Measurements from ENCODE around the gene ABCA13. TPM values are rescaled to one million over a fixed set of nuclear protein-coding genes. Genes with fewer than 3 reads are reported as not detected.

The ABCA13 gene
- total RNA-seq, 1 donor from 2014 or later: 0.44 TPM

DNA sequence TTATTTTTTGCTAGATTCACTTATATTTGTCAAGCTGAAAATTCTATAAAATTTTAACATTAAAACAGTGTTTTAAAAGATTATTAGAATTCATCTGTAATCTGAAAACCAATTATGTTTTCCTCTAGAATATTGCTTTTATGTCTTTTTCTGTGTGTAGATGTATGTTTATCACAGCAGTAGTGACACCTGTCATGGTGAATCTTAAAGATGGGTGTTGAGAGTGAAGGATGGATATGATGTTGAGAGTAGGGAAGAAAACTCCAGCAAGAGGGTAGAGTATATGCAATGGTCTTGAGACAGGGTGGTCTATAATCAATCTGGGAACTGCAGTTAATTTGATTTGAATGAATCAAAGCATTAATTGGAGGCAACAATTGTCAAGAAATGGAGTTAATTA, 416.2 kb downstream of the ABCA13 start:
- H3K27me3 Mint-ChIP-seq (ENCODE audit: unreplicated experiment): no peaks in the 10 kb centered on the region
- H3K36me3 Mint-ChIP-seq (ENCODE audit: low read depth, unreplicated experiment): no peaks in the 10 kb centered on the region
- H3K4me1 Mint-ChIP-seq (ENCODE audit: unreplicated experiment): no peaks in the 10 kb centered on the region
- no peak overlapping the region for H3K27ac Mint-ChIP-seq (ENCODE audit: unreplicated experiment)
- no peaks in the 10 kb centered on the region for H3K9me3 Mint-ChIP-seq (ENCODE audit: unreplicated experiment)
- DNase-seq (ENCODE audit: low spot score): no peak
- no peak overlapping the region for H3K4me3 Mint-ChIP-seq (ENCODE audit: unreplicated experiment)
- no peak for TF ChIP-seq CTCF (IDR thresholded peaks at IDR 0.05; ENCODE audit: unreplicated experiment)

DNA sequence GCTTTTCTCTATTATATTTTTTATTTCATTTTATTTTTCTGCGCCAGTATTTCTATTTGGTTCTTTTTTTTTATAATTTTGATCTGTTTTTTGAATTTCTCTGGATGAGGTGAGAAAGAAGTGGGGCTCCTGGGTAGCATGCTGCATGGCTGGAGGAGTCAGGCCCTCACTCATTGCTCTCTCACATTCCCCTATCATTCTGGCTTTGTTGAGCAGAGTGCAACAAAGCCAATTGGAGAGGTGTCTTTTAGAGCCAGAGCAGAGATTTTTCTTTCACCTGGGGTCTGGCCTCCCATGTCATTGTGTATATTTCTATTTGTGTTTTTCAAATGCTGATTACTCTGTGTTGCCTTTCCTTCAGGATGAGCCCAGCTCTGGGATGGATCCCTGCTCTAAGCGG, 423.1 kb downstream of the ABCA13 start:
- TF ChIP-seq CTCF (IDR thresholded peaks at IDR 0.05; ENCODE audit: unreplicated experiment): no peak
- no peak overlapping the region for H3K27ac Mint-ChIP-seq (ENCODE audit: unreplicated experiment)
- H3K9me3 Mint-ChIP-seq (ENCODE audit: unreplicated experiment): no peaks in the 10 kb centered on the region
- no peak for DNase-seq (ENCODE audit: low spot score)
- no peak overlapping the region for H3K4me3 Mint-ChIP-seq (ENCODE audit: unreplicated experiment)
- H3K4me1 Mint-ChIP-seq (ENCODE audit: unreplicated experiment): no peaks in the 10 kb centered on the region
- H3K27me3 Mint-ChIP-seq (ENCODE audit: unreplicated experiment): no peaks in the 10 kb centered on the region
- no peaks in the 10 kb centered on the region for H3K36me3 Mint-ChIP-seq (ENCODE audit: low read depth, unreplicated experiment)

- Mint-ChIP-seq H3K4me3 (ENCODE audit: unreplicated experiment) (no peak overlapping the region), H3K27ac (ENCODE audit: unreplicated experiment) (no peak overlapping the region), H3K9me3 (ENCODE audit: unreplicated experiment) (no peaks in the 10 kb centered on the region), H3K27me3 (ENCODE audit: unreplicated experiment) (no peaks in the 10 kb centered on the region), H3K36me3 (ENCODE audit: low read depth, unreplicated experiment) (no peaks in the 10 kb centered on the region), H3K4me1 (ENCODE audit: unreplicated experiment) (no peaks in the 10 kb centered on the region)
- TF ChIP-seq CTCF (IDR thresholded peaks at IDR 0.05; ENCODE audit: unreplicated experiment): no peak
- DNase-seq (ENCODE audit: low spot score): no peak
Measured at GRCh38 chr7:48595756-48596155, 424.5 kb downstream of the ABCA13 start.

- DNase-seq (ENCODE audit: low spot score): no peak
- Mint-ChIP-seq H3K27ac (ENCODE audit: unreplicated experiment) (no peak overlapping the region), H3K27me3 (ENCODE audit: unreplicated experiment) (peaks cover 2% of the 10 kb centered on the region), H3K4me3 (ENCODE audit: unreplicated experiment) (no peak overlapping the region), H3K4me1 (ENCODE audit: unreplicated experiment) (peaks cover 2% of the 10 kb centered on the region), H3K36me3 (ENCODE audit: low read depth, unreplicated experiment) (no peaks in the 10 kb centered on the region), H3K9me3 (ENCODE audit: unreplicated experiment) (no peaks in the 10 kb centered on the region)
- TF ChIP-seq CTCF (IDR thresholded peaks at IDR 0.05; ENCODE audit: unreplicated experiment): no peak
Measured at GRCh38 chr7:48610705-48611104, 439.4 kb downstream of the ABCA13 start.

- Mint-ChIP-seq H3K36me3 (ENCODE audit: low read depth, unreplicated experiment) (no peaks in the 10 kb centered on the region), H3K27ac (ENCODE audit: unreplicated experiment) (no peak overlapping the region), H3K9me3 (ENCODE audit: unreplicated experiment) (no peaks in the 10 kb centered on the region), H3K27me3 (ENCODE audit: unreplicated experiment) (peaks cover 2% of the 10 kb centered on the region), H3K4me1 (ENCODE audit: unreplicated experiment) (peaks cover 2% of the 10 kb centered on the region), H3K4me3 (ENCODE audit: unreplicated experiment) (no peak overlapping the region)
- DNase-seq (ENCODE audit: low spot score): no peak
- TF ChIP-seq CTCF (IDR thresholded peaks at IDR 0.05; ENCODE audit: unreplicated experiment): no peak
Measured at GRCh38 chr7:48611993-48612392, 440.7 kb downstream of the ABCA13 start.

All from endothelial cell (in vitro differentiated cells).